A172 (cell line): ENCODE measurements around the gene METTL15. TPM values are rescaled to one million over a fixed set of nuclear protein-coding genes. Genes with fewer than 3 reads are reported as not detected.
"Not testable (repeated sequence)": the region's sequence is repeated elsewhere in the genome, so short reads cannot be mapped to it uniquely, and the experiment has no call there.

Experiments used
- DNase-seq: peaks from one replicate; pipeline ENCODE4 v3.0.0-alpha.2; 2015; ENCODE audit warnings: low spot score
- total RNA-seq: library from RNA; depleted of rRNA; stranded (reverse); fragments of >200 nt; shearing (Covaris generic); gene quantifications from 2 replicates; pipeline ENCODE4 v1.2.3, GENCODE V29; 2014

Gene METTL15
- total RNA-seq, 1 experiment from 2014 or later: 21.2 TPM

- DNase-seq: peak; percentile 77
Observed at GRCh38 chr11:28110108-28110820, 2.1 kb downstream of the METTL15 start.

- DNase-seq: no peak
Observed at GRCh38 chr11:28110821-28111200, 2.6 kb downstream of the METTL15 start.

- DNase-seq: no peak
Observed at GRCh38 chr11:28114116-28114515, 5.9 kb downstream of the METTL15 start.

GRCh38 chr11:28114731-28115130 is 6.5 kb downstream of the METTL15 start:
- DNase-seq: no peak

- no peak for DNase-seq
Observed at GRCh38 chr11:28117712-28118111, 9.5 kb downstream of the METTL15 start.

GRCh38 chr11:28123151-28123581 is 15.0 kb downstream of the METTL15 start:
- peak; percentile 43 for DNase-seq

GRCh38 chr11:28132548-28132947 is 24.4 kb downstream of the METTL15 start:
- no peak for DNase-seq

GRCh38 chr11:28133146-28133545 is 25.0 kb downstream of the METTL15 start:
- peak; percentile 47 for DNase-seq

GRCh38 chr11:28136157-28136556 is 28.0 kb downstream of the METTL15 start:
- not testable (repeated sequence) for DNase-seq

GRCh38 chr11:28137366-28137765 is 29.2 kb downstream of the METTL15 start:
- DNase-seq: no peak

- DNase-seq: no peak
Observed at GRCh38 chr11:28137832-28138231, 29.6 kb downstream of the METTL15 start.

- DNase-seq: no peak
Observed at GRCh38 chr11:28139841-28140415, 31.7 kb downstream of the METTL15 start.

GRCh38 chr11:28140689-28141455 is 32.7 kb downstream of the METTL15 start:
- DNase-seq: peak; percentile 18

- DNase-seq: no peak
Observed at GRCh38 chr11:28142724-28143123, 34.5 kb downstream of the METTL15 start.

- peak; percentile 16 for DNase-seq
Observed at GRCh38 chr11:28144808-28145207, 36.6 kb downstream of the METTL15 start.

GRCh38 chr11:28146123-28146751 is 38.0 kb downstream of the METTL15 start:
- peak; percentile 94 for DNase-seq

- DNase-seq: no peak
Observed at GRCh38 chr11:28152743-28153142, 44.6 kb downstream of the METTL15 start.

GRCh38 chr11:28153586-28153985 is 45.4 kb downstream of the METTL15 start:
- DNase-seq: no peak

- no peak for DNase-seq
Observed at GRCh38 chr11:28168718-28169117, 60.5 kb downstream of the METTL15 start.

- DNase-seq: no peak
Observed at GRCh38 chr11:28169816-28170215, 61.6 kb downstream of the METTL15 start.

- DNase-seq: no peak
Observed at GRCh38 chr11:28170759-28171158, 62.6 kb downstream of the METTL15 start.

GRCh38 chr11:28176351-28176750 is 68.2 kb downstream of the METTL15 start:
- peak; percentile 16 for DNase-seq
